ENCODE measurements around the gene GFOD2. TPM values are rescaled to one million over a fixed set of nuclear protein-coding genes. Genes with fewer than 3 reads are reported as not detected.

The GFOD2 gene
- total and polyA plus RNA-seq, 2 donors (not counting 3 experiments of a cell fraction or from before 2014, with no cell fraction given), result 38.1 to 47.5 TPM

- H3K9me1 ChIP-seq (replicated peaks; ENCODE audit: control insufficient read depth, extremely low read depth, insufficient read depth, low read length), result no peaks in the 10 kb centered on the region
- DNase-seq (ENCODE audit: low read depth, low spot score), result no peak
- H3K79me2 ChIP-seq (ENCODE audit: control insufficient read depth, insufficient read depth, low read length), result peaks cover 13% of the 10 kb centered on the region
- intact Hi-C loops (cut with micrococcal nuclease) (no loop called here), dilution Hi-C loops (cut with MboI; ENCODE audit: extremely low pct_ligation_motif_present, low sequenced_read_pairs) (loop anchor here (25.0 kb wide), 1 partner anchor 227 kb away; no protein-coding TSS in a partner anchor)
- ChIA-PET CTCF (no interaction called here), POLR2A (no interaction called here)
- no peaks in the 10 kb centered on the region for H3K9me3 ChIP-seq (replicated peaks; ENCODE audit: control insufficient read depth, insufficient read depth, low read length)
- H3K4me1 ChIP-seq (ENCODE audit: control insufficient read depth, extremely low read depth, insufficient read depth, low read length), result peaks cover 9% of the 10 kb centered on the region
- H3K36me3 ChIP-seq (ENCODE audit: control insufficient read depth in 2 of 2, extremely low read depth in 1 of 2, insufficient read depth in 2 of 2, low read length in 2 of 2), result peaks cover 4 to 18% of the 10 kb centered on the region in 2 experiments
- TF ChIP-seq FOS (IDR thresholded peaks at IDR 0.05; ENCODE audit: borderline replicate concordance, insufficient read depth, low read length) (no peak), JUN (IDR thresholded peaks at IDR 0.05; ENCODE audit: borderline replicate concordance, insufficient read depth, insufficient read length, low read depth) (no peak), CTCF (IDR thresholded peaks at IDR 0.05; ENCODE audit: extremely low read depth in 1 of 2, insufficient read depth in 1 of 2, low read depth in 1 of 2, low read length in 2 of 2) (no peak), EZH2 (IDR thresholded peaks at IDR 0.05; ENCODE audit: borderline replicate concordance, low read depth, low read length, severe bottlenecking) (no peak), MYC (IDR thresholded peaks at IDR 0.05; ENCODE audit: low read depth, low read length) (no peak), POLR2A (IDR thresholded peaks at IDR 0.05; ENCODE audit: low read depth, low read length) (no peak), POLR2AphosphoS5 (IDR thresholded peaks at IDR 0.05; ENCODE audit: insufficient read depth, low read depth, low read length) (no peak), GATA2 (IDR thresholded peaks at IDR 0.05; ENCODE audit: insufficient read depth, insufficient read length, low read depth, low read length) (no peak)
- TF ChIP-seq, protein P1, sequence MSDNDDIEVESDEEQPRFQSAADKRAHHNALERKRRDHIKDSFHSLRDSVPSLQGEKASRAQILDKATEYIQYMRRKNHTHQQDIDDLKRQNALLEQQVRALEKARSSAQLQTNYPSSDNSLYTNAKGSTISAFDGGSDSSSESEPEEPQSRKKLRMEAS (IDR thresholded peaks at IDR 0.05; ENCODE audit: insufficient read depth, insufficient read length), result no peak
- H3K27me3 ChIP-seq (ENCODE audit: control insufficient read depth in 2 of 2, insufficient read depth in 2 of 2, low read length in 2 of 2), result no peaks in the 10 kb centered on the region
- no peak for FAIRE-seq
- H2AFZ ChIP-seq (ENCODE audit: low read depth, low read length), result no peak overlapping the region
- no peak overlapping the region for H3K27ac ChIP-seq (ENCODE audit: insufficient read depth, low read depth, low read length)
- no peak overlapping the region for H3K4me2 ChIP-seq (ENCODE audit: insufficient read depth, low read length)
- H3K9ac ChIP-seq (replicated peaks; ENCODE audit: extremely low read depth, insufficient read depth, low read length), result no peak overlapping the region
- BruUV-seq (replicated peaks), result no TSS peak
- peaks cover 5% of the 10 kb centered on the region for H4K20me1 ChIP-seq (replicated peaks; ENCODE audit: control insufficient read depth, extremely low read depth, insufficient read depth, low read length)
- H3K4me3 ChIP-seq (replicated peaks in 1 of 3; ENCODE audit: insufficient read depth in 1 of 3, low read depth in 1 of 3, low read length in 3 of 3), result no peak overlapping the region
Measured at GRCh38 chr16:67685388-67686112, 33.6 kb downstream of the GFOD2 start.
